Activated effector memory CD4-positive, alpha-beta T cell treated with Interleukin-2 at 50 U/mL for 16 hours (primary cell): Measurements from ENCODE around the gene CPED1.
"Not testable (repeated sequence)": the region's sequence is repeated elsewhere in the genome, so short reads cannot be mapped to it uniquely, and the experiment has no call there.

ENCODE experiments used
- DNase-seq: peaks from one replicate; pipeline ENCODE4 v3.0.0-alpha.2; 2020

CPED1 gene

DNA sequence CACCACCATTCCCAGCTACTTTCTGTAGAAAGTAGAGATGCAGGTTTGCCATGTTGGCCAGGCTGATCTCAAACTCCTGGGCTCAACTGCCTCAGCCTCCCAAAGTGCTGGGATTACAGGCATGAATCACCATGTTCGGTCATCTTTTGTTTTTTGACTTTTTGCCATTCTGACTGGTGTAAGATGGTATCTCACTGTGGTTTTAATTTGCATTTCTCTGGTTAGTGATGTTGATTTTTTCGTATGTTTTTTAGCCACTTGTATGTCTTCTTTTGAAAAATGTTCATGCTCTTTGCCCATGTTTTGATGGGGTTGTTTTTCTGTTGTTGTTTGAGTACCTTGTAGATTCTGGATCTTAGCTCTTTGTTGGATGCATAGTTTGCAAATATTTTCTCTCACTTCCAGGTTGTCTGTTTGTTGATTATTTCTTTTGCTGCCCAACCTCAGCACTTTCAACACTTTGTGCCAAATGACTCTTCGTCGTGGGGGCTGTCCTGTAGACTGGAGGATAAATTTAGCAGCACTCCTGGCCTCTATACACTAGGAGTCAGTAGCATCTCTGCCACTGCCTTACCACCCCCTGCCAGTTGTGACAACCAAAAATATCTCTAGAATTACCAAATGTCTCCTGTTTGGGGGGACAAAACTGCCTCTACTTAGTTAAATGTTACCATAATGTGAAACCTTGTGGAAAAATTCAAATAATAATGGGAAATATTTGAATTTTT lies 6.5 kb upstream of the CPED1 start:
- DNase-seq: no peak

DNA sequence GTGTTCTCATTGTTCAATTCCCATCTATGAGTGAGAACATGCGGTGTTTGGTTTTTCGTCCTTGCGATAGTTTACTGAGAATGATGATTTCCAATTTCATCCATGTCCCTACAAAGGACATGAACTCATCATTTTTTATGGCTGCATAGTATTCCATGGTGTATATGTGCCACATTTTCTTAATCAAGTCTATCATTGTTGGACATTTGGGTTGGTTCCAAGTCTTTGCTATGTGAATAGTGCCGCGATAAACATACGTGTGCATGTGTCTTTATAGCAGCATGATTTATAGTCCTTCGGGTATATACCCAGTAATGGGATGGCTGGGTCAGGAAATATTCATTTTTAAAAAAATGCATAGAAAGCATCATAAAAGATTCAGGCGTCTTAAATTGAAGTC lies 4.9 kb upstream of the CPED1 start:
- not testable (repeated sequence) for DNase-seq

DNA sequence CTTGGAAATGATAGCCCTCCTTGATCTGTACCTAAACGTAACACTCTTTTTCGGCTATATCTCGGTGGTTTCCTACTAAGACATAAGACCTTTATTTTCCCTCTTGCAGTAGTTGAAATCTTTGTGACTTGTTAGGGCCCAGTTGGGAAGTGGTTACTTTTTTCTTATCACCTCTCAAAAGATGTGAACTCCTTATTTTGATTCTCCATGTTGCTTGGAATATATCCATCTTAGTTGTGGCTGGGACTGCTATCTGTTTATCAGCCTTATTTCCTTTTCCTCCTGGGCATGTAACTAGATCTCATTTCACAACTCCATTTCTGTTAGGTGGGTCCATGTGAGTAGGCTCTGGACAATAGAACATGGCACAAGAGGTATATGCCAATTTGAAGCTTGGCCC lies 4.1 kb upstream of the CPED1 start:
- DNase-seq: no peak

DNA sequence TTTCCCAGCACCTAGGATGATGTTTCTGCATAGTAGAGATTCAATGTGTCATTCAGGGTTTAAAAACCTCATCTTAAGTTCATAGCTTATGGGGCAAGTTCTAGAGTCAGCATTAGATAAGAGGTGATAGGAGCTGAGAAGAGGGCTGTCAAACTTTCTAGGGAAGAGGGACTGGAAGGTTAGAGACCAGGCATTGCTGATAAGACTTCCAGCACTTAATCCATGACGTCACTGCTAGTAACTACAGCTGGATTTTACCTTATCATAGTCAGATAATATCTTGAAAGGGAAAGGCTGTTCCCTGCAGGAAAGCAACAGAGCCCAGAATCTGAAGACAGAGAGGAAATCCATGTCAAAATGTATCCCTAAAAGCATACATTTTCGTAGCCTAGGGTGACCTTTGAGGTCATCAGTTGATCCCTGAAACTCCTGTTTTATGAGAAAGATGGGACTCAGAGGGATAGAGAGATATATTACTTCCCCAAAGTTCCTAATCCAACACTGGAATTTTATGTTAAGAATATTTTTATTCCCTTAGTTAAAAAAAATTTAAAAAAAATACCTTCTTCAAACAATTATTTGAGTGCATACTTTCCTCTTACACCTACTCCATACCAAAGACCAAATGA lies 3.3 kb upstream of the CPED1 start:
- DNase-seq: no peak

DNA sequence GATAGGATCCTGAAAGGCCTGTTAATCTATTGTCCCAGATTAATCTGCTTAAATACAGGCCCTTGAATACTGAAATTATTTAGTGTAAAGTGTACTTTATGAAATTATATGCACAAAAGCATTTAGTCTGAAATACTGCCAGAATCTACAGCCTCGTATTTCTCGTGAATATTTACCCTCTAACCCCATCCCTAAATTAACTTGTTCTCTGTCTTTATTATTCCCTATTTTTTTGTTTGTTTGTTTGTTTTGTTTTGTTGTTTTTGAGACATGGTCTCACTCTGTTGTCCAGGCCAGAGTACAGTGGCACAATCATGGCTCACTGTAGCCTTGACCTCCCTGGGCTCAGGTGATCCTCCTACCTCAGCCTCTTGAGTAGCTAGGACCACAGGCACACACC lies 2.7 kb upstream of the CPED1 start:
- no peak for DNase-seq

DNA sequence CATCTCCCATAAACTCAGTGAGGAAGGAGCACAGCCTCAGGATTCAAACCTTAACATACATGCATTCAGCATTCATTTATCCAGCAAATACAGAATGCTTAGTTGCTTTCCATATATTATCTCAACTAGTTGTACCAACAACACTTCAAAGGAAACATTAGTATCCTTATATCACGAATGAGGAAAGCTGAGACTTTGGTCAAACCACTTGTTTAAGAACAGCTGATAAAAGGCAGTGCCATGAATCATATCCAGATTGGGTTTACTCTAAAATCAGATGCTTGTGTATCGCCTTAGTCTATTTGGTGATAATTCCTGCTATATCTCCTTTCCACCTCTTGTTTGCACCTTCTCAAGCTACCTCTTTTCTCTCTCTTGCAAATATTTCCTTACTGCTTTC lies 1.9 kb upstream of the CPED1 start:
- no peak for DNase-seq

DNA sequence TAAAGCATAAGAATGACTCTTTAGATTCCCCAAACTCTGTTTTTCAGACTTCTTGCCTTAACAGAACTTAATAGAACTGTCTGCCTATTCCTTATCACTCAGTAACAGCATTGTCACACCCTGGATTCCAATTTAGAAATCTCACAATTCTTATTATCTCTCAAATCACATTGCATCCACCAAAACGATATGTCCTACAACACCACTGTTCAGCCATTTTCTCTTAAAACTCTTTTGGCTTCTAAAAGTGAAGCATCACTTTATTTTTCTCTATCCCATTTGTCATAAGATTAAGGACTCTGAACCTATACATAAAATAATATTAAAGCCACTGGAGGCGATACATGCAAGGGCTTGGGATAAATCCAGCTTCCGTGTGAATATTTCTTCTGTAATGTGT lies 1.2 kb upstream of the CPED1 start:
- DNase-seq: no peak

DNA sequence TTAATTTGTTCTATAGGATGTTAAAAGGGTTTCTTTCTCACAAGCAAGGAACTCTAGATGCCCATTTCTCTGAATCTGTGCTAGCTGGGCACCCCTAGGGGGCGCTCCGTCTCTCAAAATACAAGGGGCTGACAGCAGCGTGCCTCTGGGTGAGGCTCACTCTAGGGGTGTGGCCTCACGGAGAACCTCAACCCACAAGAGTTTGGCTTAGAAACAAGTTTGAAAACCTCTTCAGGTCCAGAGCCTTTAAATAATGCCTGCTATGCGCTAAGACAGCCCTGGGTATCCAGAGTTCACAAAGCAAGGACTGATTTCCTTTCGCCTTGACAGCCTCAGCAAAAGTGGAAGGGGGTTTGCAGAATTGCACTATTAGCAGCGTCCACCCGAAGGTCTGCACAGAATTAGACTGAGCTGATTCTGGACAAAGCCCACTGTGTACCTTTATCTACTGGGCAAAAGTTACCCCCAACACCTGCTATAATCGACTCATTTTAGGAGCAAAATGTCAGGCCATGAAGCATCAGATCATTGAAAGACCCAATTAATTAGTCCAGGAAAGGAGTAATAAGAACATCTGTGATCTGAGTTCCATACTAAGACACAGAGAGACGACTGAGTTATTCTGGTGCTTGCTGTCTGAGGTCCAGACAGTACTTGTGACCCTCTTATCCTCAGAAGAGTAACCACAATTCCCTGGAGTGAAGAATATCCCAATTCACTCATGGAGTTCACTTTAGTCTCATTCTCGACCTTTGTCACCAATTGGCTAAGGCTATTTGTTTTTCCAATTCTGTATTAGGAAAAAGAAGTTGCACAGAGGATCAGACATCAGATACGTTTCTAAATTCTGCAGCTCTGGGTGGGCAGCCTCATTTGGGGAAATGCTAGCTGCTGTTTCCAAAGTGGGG lies 574 bp upstream of the CPED1 start:
- DNase-seq: peak; percentile 75

DNA sequence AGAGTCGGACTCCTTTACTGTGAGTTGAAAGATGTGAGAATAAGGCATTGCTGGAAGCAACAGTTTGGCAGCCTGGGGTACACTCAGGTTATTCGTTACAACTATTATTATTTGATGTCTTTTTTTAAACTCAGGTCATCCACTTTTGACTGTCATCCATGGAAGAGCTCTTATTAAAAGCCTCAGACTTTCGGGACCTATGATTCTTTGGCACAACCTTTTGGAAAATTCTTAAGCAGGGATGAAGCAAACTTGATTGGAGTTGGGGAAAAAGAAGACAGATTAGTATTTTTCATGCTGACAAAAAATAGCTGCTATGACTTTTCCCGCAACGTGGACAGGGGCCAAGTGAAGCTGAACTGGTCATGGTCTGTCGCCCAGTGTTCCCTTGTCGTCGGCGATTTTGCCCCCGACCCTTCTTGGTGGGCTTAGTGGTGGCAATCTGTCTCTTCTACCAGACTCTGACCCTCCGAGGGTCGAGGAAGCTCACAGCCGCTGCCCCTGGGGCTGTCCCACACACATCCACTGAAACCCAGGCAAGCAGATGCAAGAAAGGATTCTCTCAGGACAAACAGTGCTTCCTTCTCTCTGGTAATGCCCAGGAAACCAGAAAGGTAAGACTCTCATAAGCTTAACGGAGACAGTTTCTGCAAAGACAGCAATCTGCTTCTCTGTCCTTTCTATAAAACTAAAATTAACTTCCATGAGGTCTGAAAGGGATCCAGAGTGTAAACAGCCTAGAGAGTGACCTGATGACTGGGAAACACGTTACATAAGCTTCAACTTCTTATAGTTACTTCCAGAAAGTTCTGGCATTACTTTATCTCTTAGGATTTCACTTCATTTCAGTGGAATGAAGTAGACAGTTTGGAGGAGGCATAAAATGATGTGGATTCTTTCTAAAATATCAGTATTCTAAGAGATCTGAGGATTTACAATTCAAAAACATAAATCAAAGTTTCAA lies 1.0 kb downstream of the CPED1 start:
- no peak for DNase-seq

DNA sequence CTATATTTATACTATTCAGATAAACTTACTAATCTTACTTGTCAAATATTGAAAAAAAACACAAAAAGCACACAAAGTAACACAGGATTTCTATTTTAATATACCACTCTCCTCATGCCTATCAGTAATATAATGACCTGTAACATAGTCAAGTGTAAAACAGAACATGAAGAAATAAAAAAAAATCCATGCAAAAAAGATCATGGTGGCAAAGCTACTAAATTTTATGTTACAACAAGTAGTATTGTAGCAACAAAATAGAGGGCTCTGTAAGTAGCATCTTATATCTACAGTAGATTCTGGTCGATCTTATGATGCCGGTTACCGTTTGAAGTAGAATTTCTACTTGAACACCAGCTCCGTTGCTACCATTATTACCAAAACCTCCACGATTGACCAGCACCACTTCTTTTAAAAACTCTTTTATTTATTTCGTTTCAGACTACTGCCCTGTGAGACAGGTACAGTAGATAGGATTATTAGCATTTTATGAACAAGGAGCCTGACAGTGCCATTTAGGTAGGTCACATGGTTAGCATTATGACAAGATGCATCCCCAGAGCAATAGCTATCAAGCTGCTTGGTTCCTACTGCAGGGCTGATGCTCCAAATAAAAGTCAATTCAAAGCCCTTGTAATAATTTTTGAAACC lies 2.1 kb downstream of the CPED1 start:
- DNase-seq: no peak

DNA sequence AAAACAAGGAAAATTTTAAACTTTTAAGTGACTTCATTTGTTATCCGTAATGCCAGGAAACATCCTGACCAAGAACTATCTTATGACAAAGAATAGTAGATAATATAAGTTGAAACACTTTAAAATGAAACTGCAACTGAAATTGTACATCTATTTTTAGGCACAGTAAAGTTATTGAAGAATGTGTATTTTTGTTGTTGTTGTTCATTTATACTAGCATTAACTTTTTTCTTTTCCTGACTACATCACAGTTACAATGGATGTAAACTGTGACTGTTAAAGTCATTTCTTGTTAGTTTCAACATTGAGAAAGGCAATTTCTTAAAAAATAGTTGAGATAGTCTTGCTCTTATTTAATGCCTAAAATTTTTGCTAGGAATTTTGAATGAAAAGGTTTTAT lies 2.6 kb downstream of the CPED1 start:
- no peak for DNase-seq

DNA sequence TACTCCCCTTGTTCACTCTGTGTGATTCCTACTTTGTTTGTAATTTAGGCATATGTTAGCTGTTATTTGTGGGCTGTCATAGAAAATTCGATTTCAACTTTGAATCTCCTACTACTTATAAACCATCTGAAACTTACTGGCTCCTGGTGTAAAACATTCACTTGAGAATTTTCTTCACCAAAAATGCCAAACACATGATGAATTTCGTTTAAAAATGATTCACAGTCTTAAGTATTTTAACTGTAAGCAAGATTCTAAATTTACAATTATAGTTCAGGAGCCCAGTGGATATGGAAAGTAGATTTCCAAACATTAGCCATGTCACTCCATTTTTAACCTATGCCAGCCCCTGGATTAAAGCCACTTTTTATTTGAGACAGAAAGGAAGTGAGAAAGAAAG lies 3.1 kb downstream of the CPED1 start:
- no peak for DNase-seq

DNA sequence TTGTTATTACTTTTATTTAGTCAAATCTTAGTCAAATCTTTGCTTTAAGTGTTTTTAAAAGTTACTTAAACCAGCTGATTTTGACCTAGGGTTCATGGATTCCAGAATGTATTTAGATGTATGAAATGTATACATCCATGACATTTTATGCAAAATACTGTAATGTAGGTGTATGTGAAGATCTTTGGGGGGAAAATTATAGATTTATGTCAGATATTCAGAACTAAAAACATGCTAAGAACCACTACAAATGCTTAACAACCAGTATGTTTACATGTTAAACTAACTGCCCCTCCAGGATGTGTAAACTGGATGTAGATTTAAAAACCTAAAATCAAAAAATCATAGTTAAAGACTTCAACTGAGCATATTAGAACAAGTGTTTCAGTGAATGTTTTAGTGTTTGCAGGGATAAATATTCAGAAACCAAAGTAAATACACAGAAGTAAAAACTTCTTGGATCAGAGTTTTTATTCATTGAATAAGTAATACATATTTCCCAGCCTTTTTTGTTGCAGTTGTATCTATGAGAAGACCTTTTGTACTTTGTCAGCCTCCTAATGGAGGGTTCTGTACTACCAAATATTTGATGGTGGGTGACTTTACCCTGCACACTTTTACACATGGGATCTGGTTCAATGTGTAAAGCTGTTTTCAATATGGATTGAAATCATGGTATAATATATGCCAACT lies 3.9 kb downstream of the CPED1 start:
- no peak for DNase-seq

DNA sequence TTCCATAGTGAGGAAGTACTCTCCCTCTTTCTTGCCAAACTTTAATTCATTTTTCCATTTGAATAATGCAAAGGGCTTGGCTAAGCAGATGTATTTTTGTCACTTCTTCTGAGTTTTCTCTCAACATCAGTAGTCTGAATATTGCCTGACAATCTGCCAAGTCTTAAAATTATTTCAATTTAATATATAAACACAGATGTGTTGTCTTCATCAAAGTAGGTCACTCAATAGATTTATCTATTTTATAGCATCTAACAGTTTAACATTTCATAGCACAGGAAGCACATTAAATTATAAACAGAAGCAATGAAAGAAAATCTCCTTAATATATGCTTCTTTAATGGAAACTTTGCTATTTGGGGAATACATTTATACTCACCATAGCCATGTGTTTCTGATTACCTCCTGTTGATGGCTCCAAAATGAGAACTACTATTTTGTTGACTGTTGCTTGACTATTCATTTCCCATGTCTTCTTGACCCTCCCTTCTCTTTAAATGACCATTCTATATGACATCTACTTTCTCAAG lies 4.5 kb downstream of the CPED1 start:
- DNase-seq: no peak

DNA sequence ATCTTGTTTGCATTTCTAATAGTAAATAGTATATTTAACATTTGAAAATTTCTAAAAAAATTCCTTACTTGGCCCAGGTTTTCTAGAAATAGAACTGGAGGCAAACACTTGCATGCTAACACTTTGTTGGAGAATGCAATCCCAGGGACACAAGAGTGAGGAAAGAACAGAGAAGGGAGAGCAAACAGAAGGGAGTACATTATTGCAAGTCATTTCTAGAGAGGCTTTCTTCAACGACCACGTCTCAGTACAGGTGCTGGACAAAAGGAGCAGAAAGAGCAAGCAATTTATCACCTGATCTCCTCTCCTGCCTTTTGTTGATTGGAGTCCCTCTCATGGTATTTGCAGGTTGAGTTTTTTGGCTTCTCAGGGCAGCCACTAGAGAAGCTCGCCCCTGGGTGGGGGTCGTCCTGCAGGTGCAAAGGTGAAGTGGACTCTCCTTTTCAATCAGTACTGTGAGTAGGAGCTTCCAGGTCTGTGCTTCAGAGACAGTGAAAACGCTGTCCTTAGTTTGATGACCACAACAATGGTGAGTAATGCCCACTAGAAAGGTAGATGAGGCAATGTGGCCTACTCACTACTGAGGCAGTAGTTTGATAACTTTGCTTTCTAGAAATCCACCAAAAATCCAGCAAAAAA lies 5.2 kb downstream of the CPED1 start:
- no peak for DNase-seq

DNA sequence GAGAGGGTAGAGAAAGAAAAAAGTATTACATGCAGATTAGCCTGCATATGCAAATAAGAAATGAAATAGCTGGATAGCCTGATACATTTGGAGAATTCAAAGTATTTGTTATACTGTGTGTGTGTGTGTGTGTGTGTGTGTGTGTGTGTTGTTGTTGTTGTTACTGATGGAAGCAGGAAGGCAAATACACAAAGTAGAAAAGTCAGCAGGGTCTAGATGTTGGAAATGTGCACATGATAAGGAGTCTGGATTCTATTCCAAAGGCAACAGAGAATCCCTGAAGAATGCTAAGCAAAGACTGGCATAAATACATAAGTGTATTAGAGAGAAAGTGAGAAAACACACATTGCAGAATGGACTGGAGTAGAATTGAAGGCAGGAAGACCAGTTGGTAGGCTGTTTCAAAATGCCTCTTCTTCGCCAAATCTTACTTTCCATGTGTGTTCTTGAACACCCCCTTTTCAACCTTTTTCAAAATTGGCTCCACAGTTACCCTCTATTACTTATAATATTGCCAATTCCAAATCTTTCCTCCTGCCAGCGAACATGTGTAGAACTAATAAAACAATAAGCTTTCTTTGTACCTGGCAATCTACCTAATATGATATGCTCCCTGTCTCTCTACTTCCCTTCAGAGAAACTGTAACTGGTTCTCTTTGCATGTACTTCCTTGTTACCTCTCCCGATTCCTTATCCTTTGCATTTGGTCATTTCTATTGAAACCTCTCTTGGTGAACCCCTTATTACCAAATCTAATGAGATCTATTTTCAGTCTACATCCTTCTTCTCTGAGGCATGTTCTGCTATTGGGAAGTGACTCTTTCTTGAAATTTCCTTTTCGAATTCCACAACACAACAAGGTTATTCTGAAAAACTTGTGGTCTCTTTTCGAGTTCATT lies 6.2 kb downstream of the CPED1 start:
- no peak for DNase-seq

DNA sequence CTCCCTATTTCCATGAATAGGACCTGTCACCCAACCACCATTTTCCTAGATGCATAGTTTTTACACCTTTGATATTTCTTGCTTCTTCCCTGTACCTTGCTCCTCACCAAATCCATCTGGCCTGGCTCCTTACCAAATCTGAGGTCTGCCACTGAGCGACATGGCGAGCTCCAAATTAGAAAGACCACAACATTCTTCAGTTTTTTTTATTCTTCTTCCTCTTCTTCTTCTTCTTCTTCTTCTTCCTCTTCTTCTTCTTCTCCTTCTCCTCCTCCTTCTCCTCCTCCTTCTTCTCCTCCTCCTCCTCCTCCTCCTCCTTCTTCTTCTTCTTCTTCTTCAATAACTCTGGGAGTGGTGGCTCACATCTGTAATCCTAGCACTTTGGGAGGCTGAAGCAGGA lies 7.1 kb downstream of the CPED1 start:
- no peak for DNase-seq

DNA sequence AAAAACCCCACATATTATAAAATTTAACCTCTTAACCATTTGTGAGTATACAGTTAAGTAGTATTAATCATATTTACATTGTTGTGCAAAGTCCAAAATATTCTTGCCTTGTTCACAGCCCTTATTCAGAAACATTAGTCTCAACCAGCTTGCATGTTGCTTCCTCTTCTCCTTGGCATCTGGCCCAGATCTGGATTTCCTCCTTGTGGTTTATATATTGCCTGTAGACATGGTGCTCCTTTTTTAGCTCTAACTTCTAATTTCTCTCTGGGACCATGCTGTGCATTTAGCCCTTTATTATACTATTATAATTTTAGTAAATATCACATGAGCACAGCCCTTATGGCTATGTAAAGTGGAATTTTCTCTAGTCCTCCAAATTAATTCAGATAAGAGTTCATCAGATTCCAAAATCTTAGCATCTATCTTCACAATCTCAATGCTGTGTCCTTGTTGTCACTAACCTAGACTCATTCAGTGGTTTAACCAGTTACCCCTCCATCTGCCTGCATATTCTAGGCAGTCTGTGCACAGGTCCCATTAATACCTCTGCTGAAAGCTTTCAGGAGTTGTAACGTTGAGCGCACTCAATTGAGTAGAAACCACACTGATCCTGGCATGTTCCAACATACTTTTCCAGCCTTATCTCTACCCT lies 7.9 kb downstream of the CPED1 start:
- DNase-seq: peak; percentile 13

DNA sequence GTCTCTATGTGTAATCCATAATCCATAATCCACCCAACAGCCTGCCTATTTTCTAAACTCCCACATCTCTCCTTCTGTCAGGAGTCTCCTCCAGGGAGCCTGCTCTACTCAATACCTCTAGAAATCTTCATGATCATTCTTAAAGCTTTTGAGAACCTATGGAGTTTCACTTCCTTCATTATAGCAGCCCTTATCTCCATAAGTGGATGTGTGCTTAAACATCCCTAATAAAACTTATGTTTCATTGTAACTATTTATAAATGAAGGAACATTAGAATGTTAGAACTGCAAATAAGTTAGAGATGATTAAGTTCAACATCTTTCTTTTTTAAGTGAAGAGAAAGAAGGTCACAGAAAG lies 8.5 kb downstream of the CPED1 start:
- DNase-seq: no peak
